Gastroesophageal sphincter (tissue), 2 donors: Measurements from ENCODE around the gene IMP4.

ENCODE experiments used
- POLR2A ChIP-seq, 2 donors: fragments of 450-650 bp; IDR thresholded peaks; one replicate each; pipeline ENCODE4 v1.6.1; 2017; ENCODE audit warnings: antibody characterized with exemption in 2 of 2, mild to moderate bottlenecking in 2 of 2, moderate library complexity in 1 of 2
- POLR2AphosphoS5 ChIP-seq: sonication (generic); formaldehyde crosslinking; IDR thresholded peaks from one replicate; pipeline ENCODE4 v1.6.1; 2017; ENCODE audit warnings: antibody characterized with exemption

GRCh38 chr2:130369965-130370341, 27.3 kb downstream of the IMP4 start:
- TF ChIP-seq POLR2AphosphoS5 (no peak), POLR2A (IDR thresholded peaks at IDR 0.05) (no peak)
